SKM-1 treated with dmso at 0.1 percent for 144 hours (cell line): ENCODE data around the gene PLOD1.
"Not testable (repeated sequence)": the region's sequence is repeated elsewhere in the genome, so short reads cannot be mapped to it uniquely, and the experiment has no call there.

ENCODE experiments used
- DNase-seq: peaks from one replicate; lab custom pipeline; 2025; ENCODE audit not compliant: unreplicated experiment; lab: John Stamatoyannopoulos, UW

Gene PLOD1

GRCh38 chr1:12003762-12004161, 69.2 kb downstream of the PLOD1 start:
- DNase-seq = no peak

- no peak for DNase-seq
Measured at GRCh38 chr1:12005488-12006166, 71.1 kb downstream of the PLOD1 start.

GRCh38 chr1:12006167-12006921, 71.8 kb downstream of the PLOD1 start:
- no peak for DNase-seq

GRCh38 chr1:12007204-12007603, 72.7 kb downstream of the PLOD1 start:
- DNase-seq = no peak

GRCh38 chr1:12008355-12008754, 73.8 kb downstream of the PLOD1 start:
- not testable (repeated sequence) for DNase-seq

GRCh38 chr1:12009318-12009947, 74.9 kb downstream of the PLOD1 start:
- DNase-seq = no peak

- no peak for DNase-seq
Measured at GRCh38 chr1:12010746-12011570, 76.4 kb downstream of the PLOD1 start.

GRCh38 chr1:12011998-12012397, 77.5 kb downstream of the PLOD1 start:
- DNase-seq = no peak

- DNase-seq = no peak
Measured at GRCh38 chr1:12012560-12013316, 78.2 kb downstream of the PLOD1 start.

GRCh38 chr1:12014141-12014991, 79.8 kb downstream of the PLOD1 start:
- DNase-seq = no peak

GRCh38 chr1:12015001-12015491, 80.5 kb downstream of the PLOD1 start:
- no peak for DNase-seq

- no peak for DNase-seq
Measured at GRCh38 chr1:12015499-12015898, 81.0 kb downstream of the PLOD1 start.

- no peak for DNase-seq
Measured at GRCh38 chr1:12016182-12016581, 81.7 kb downstream of the PLOD1 start.

- DNase-seq = peak; percentile 76
Measured at GRCh38 chr1:12019858-12020509, 85.5 kb downstream of the PLOD1 start.

GRCh38 chr1:12021616-12022015, 87.1 kb downstream of the PLOD1 start:
- no peak for DNase-seq

GRCh38 chr1:12022036-12022435, 87.5 kb downstream of the PLOD1 start:
- DNase-seq = no peak
